ENCODE data around the gene EIF1AD.

Gene EIF1AD

GRCh38 chr11:65997286-65997685, 4.7 kb downstream of the EIF1AD start:
- DNase-seq = no peak

- DNase-seq = no peak
These were observed 9.9 kb downstream of the EIF1AD start for GRCh38 chr11:65992056-65992455.

- DNase-seq = peak; percentile 94
These were observed 13.0 kb downstream of the EIF1AD start for GRCh38 chr11:65988791-65989592.

GRCh38 chr11:65987336-65987735, 14.6 kb downstream of the EIF1AD start:
- no peak for DNase-seq

- DNase-seq = no peak
These were observed 18.4 kb downstream of the EIF1AD start for GRCh38 chr11:65983589-65983987.

GRCh38 chr11:65982824-65983588, 19.0 kb downstream of the EIF1AD start:
- DNase-seq = no peak

- no peak for DNase-seq
These were observed 19.8 kb downstream of the EIF1AD start for GRCh38 chr11:65981972-65982823.

- no peak for DNase-seq
These were observed 20.7 kb downstream of the EIF1AD start for GRCh38 chr11:65981101-65981740.

GRCh38 chr11:65979261-65979759, 22.6 kb downstream of the EIF1AD start:
- DNase-seq = no peak

- DNase-seq = no peak
These were observed 23.3 kb downstream of the EIF1AD start for GRCh38 chr11:65978391-65979238.

GRCh38 chr11:65977621-65978390, 24.2 kb downstream of the EIF1AD start:
- no peak for DNase-seq

- DNase-seq = no peak
These were observed 25.5 kb downstream of the EIF1AD start for GRCh38 chr11:65976216-65977176.

GRCh38 chr11:65975771-65976170, 26.2 kb downstream of the EIF1AD start:
- no peak for DNase-seq

- no peak for DNase-seq
These were observed 28.4 kb downstream of the EIF1AD start for GRCh38 chr11:65973439-65974110.

- no peak for DNase-seq
These were observed 29.8 kb downstream of the EIF1AD start for GRCh38 chr11:65972116-65972515.

GRCh38 chr11:65968600-65969482, 33.1 kb downstream of the EIF1AD start:
- DNase-seq = no peak

- DNase-seq = no peak
These were observed 34.5 kb downstream of the EIF1AD start for GRCh38 chr11:65967329-65967934.

All from CD4-positive, alpha-beta T cell treated with Interleukin-17A for 4 hours (primary cell).